GM20000 (cell line): ENCODE measurements around the gene SEMA4D.

ENCODE experiments used
- DNase-seq: peaks from one replicate; pipeline ENCODE4 v3.0.0; 2012; ENCODE audit warnings: low spot score
- CTCF ChIP-seq: IDR thresholded peaks from 2 replicates; pipeline ENCODE4 v1.5.1; 2012; ENCODE audit warnings: mild to moderate bottlenecking, control low read depth; ENCODE audit errors: extremely low read depth, missing control alignments

Gene SEMA4D

GRCh38 chr9:89363921-89364665, 133.8 kb downstream of the SEMA4D start:
- DNase-seq: no peak
- TF ChIP-seq CTCF: no peak

- DNase-seq: no peak
- no peak for TF ChIP-seq CTCF
Measured at GRCh38 chr9:89363311-89363670, 134.6 kb downstream of the SEMA4D start.

GRCh38 chr9:89362647-89363310, 135.1 kb downstream of the SEMA4D start:
- no peak for TF ChIP-seq CTCF

GRCh38 chr9:89361816-89362646, 135.9 kb downstream of the SEMA4D start:
- no peak for TF ChIP-seq CTCF
- DNase-seq: no peak

More at GRCh38 chr9:89362647-89363310, 135.1 kb downstream of the SEMA4D start:
- no peak for DNase-seq

GRCh38 chr9:89361031-89361430, 136.9 kb downstream of the SEMA4D start:
- TF ChIP-seq CTCF: no peak
- DNase-seq: no peak

GRCh38 chr9:89360465-89360864, 137.4 kb downstream of the SEMA4D start:
- TF ChIP-seq CTCF: no peak
- DNase-seq: no peak
